ENCODE data around the gene USP7.

GRCh38 chr16:9004183-9004582 is 40.5 kb upstream of the USP7 start:
- TF ChIP-seq EZH2phosphoT487 (IDR thresholded peaks at IDR 0.05; ENCODE audit: insufficient read depth, low read depth), result no peak
- no peak for TF ChIP-seq EZH2 (IDR thresholded peaks at IDR 0.05; ENCODE audit: insufficient read depth, poor library complexity, severe bottlenecking)

All from GM23248 (cell line).